K562 (cell line): ENCODE results near the gene SHBG. TPM values are rescaled to one million over a fixed set of nuclear protein-coding genes. Genes with fewer than 3 reads are reported as not detected.

Experiments used
- BCL6 ChIP-seq: fragments of 250-450 bp; sonication (Bioruptor Pico); IDR thresholded peaks from 2 replicates; pipeline ENCODE4 v1.4.0; 2020
- CEBPB ChIP-seq: fragments of 450-650 bp; IDR thresholded peaks from 2 replicates; pipeline ENCODE4 v1.6.1; 2016; ENCODE audit warnings: missing genetic modification characterization, missing compliant biosample characterization
- CSDE1 ChIP-seq, 2 experiments: fragments of 450-650 bp; IDR thresholded peaks; 2 replicates each; pipeline ENCODE4 v1.6.1; 2016; ENCODE audit warnings: mild to moderate bottlenecking in 1 of 2
- FOSL1 ChIP-seq: fragments of 200-800 bp; sonication (Bioruptor generic); conservative IDR thresholded peaks from 2 replicates; pipeline ENCODE4 v1.6.1; 2016; ENCODE audit warnings: missing genetic modification characterization, missing compliant biosample characterization
- GABPA ChIP-seq: fragments of 200-800 bp; sonication (Bioruptor generic); conservative IDR thresholded peaks from 2 replicates; pipeline ENCODE4 v1.6.1; 2016; ENCODE audit warnings: low read depth, missing genetic modification characterization, missing compliant biosample characterization
- GTF2F1 ChIP-seq: IDR thresholded peaks from 2 replicates; pipeline ENCODE4 v1.6.1; 2011; ENCODE audit warnings: low read depth, low read length, improper control_type of control experiment
- MTA1 ChIP-seq: fragments of 450-650 bp; IDR thresholded peaks from 2 replicates; pipeline ENCODE4 v1.6.1; 2017; ENCODE audit warnings: borderline replicate concordance
- MTA2 ChIP-seq: fragments of 450-650 bp; IDR thresholded peaks from 2 replicates; pipeline ENCODE4 v1.6.1; 2016; ENCODE audit warnings: low read depth
- MXI1 ChIP-seq: IDR thresholded peaks from 2 replicates; pipeline ENCODE4 v1.6.1; 2011; ENCODE audit warnings: low read depth, mild to moderate bottlenecking, improper control_type of control experiment, low read length
- RB1 ChIP-seq: fragments of 450-650 bp; IDR thresholded peaks from 2 replicates; pipeline ENCODE4 v1.6.1; 2017; ENCODE audit warnings: low read depth, mild to moderate bottlenecking
- RFX1 ChIP-seq: fragments of 450-650 bp; IDR thresholded peaks from 2 replicates; pipeline ENCODE4 v1.6.1; 2016; ENCODE audit warnings: mild to moderate bottlenecking, moderate library complexity
- SRSF1 ChIP-seq: fragments of 200-400 bp; formaldehyde crosslinking; IDR thresholded peaks from 2 replicates; pipeline ENCODE4 v1.6.1; 2017; ENCODE audit warnings: mild to moderate bottlenecking, low read depth, low read length, moderate library complexity
- STAT5A ChIP-seq: IDR thresholded peaks from 2 replicates; pipeline ENCODE4 v1.6.1; 2012; ENCODE audit warnings: low read length, inconsistent platforms, borderline replicate concordance
- TRIM24 ChIP-seq, 2 experiments: fragments of 450-650 bp; IDR thresholded peaks; 2 replicates each; pipeline ENCODE4 v1.6.1; 2016
- XRCC3 ChIP-seq: fragments of 450-650 bp; IDR thresholded peaks from 2 replicates; pipeline ENCODE4 v1.6.1; 2017; ENCODE audit warnings: mild to moderate bottlenecking, moderate library complexity
- ZNF24 ChIP-seq: fragments of 450-650 bp; IDR thresholded peaks from 2 replicates; pipeline ENCODE4 v1.6.1; 2016
- polyA plus RNA-seq, 8 experiments: library from polyadenylated mRNA; depleted of rRNA in 4 of 8; stranded (reverse) in 5 of 8; unstranded in 3 of 8; fragments of >200 nt; fragmentation: Nextera tagmentation in 2 of 8; fragmentation: Illumina TruSeq in 1 of 8; extraction: Ambion mirVana in 2 of 8; extraction: Trizol in 1 of 8; gene quantifications; 2 replicates each; pipeline versions ENCODE4 v1.2.1 to v1.2.3, GENCODE V29; 2011 to 2014; ENCODE audit warnings: inconsistent platforms in 1 of 8, missing spikeins in 1 of 8
- total RNA-seq, 7 experiments: library from RNA; depleted of rRNA in 6 of 7; stranded (reverse); fragments of >200 nt in 6 of 7; fragmentation: Illumina TruSeq in 2 of 7; extraction: Trizol in 2 of 7; gene quantifications; 2 replicates each; pipeline versions ENCODE4 v1.2.1 to v1.2.3, GENCODE V29; 2011 to 2021; ENCODE audit warnings: low replicate concordance in 1 of 7
- TF ChIP-seq, protein P1 (sequence below): fragments of 450-650 bp; formaldehyde crosslinking; IDR thresholded peaks from 2 replicates; pipeline ENCODE4 v1.4.0; 2020; ENCODE audit warnings: mild to moderate bottlenecking, mixed read lengths
- TF ChIP-seq, protein P2 (sequence below): fragments of 450-650 bp; formaldehyde crosslinking; IDR thresholded peaks from 2 replicates; pipeline ENCODE4 v1.4.0; 2020; ENCODE audit warnings: mild to moderate bottlenecking, moderate library complexity
- TF ChIP-seq, protein P3 (sequence below): sonication (generic); formaldehyde crosslinking; IDR thresholded peaks from 2 replicates; pipeline ENCODE4 v1.8.0; 2022; ENCODE audit warnings: mild to moderate bottlenecking, missing genetic modification reagents
- TF ChIP-seq, protein P4 (sequence below): fragments of 450-650 bp; IDR thresholded peaks from 2 replicates; pipeline ENCODE4 v1.6.1; 2016; ENCODE audit warnings: borderline replicate concordance

Gene SHBG
- total and polyA plus RNA-seq, 9 of the 15 experiments (the other 6 are each of a cell fraction or from before 2014, with no cell fraction given), result not detected

DNA sequence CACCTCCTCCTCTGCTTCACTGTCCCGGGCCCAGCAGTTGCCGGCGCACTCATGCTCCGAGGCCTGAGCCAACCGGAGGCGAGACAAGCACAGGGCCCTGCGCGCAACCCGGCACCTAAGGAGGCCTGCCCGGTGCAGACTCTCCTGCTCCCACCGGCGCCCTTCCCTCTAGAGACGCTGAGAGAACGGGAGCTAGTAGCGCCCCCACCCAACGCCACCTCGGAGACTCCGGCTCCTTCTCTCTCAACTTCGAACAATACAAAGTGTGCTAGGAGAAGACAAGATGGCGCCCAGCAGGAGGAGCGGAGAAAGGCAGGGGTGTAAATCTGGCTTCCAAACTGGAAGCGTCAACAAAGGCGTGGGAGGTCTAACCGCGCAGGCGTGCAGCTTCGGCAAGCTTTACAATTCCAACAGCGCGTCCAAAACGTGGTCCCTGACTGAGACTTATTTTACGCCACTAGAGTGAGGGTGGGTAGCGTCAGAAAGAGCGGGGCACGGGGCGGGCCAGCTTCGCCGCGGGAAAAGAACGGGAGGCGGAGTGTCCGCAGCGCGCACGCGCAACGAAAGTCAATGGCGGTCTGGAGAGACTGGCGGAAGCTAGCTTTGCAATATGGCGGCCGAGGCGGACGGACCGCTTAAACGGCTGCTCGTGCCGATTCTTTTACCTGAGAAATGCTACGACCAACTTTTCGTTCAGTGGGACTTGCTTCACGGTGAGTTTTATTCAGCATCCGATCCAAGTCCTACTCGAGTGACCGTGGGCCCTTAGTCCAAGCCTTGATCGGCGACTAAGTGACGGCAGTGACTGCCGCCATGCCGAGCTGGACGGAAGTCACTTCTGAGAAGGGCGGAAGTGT is 46.5 kb upstream of the SHBG start, which contains the start of gene MPDU1 (continued):
- TF ChIP-seq, protein P1, sequence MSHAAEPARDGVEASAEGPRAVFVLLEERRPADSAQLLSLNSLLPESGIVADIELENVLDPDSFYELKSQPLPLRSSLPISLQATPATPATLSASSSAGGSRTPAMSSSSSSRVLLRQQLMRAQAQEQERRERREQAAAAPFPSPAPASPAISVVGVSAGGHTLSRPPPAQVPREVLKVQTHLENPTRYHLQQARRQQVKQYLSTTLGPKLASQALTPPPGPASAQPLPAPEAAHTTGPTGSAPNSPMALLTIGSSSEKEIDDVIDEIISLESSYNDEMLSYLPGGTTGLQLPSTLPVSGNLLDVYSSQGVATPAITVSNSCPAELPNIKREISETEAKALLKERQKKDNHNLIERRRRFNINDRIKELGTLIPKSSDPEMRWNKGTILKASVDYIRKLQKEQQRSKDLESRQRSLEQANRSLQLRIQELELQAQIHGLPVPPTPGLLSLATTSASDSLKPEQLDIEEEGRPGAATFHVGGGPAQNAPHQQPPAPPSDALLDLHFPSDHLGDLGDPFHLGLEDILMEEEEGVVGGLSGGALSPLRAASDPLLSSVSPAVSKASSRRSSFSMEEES (CRISPR knock-in tag), result no peak
- TF ChIP-seq, protein P2, sequence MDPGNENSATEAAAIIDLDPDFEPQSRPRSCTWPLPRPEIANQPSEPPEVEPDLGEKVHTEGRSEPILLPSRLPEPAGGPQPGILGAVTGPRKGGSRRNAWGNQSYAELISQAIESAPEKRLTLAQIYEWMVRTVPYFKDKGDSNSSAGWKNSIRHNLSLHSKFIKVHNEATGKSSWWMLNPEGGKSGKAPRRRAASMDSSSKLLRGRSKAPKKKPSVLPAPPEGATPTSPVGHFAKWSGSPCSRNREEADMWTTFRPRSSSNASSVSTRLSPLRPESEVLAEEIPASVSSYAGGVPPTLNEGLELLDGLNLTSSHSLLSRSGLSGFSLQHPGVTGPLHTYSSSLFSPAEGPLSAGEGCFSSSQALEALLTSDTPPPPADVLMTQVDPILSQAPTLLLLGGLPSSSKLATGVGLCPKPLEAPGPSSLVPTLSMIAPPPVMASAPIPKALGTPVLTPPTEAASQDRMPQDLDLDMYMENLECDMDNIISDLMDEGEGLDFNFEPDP (CRISPR knock-in tag), result no peak
- TF ChIP-seq TRIM24 (IDR thresholded peaks at IDR 0.05) (peak in 1 of 2 experiments; percentile 81; a peak in 1 of 4 replicates), GTF2F1 (peak; percentile 69; the same call in 1 of the 2 replicates), MXI1 (peak; percentile 99), STAT5A (no peak), MTA2 (no peak), ZNF24 (no peak), MTA1 (peak; percentile 78; the same call in 1 of the 2 replicates), FOSL1 (tag) (no peak), RB1 (peak; percentile 45; the same call in 1 of the 2 replicates), XRCC3 (no peak), CSDE1 (IDR thresholded peaks at IDR 0.05) (peak; percentile 49 to 88; a peak in 2 of 4 replicates), CEBPB (tag) (no peak), GABPA (tag) (peak; percentile 97), RFX1 (no peak), SRSF1 (no peak), BCL6 (CRISPR knock-in tag) (no peak)
- TF ChIP-seq, protein P3, sequence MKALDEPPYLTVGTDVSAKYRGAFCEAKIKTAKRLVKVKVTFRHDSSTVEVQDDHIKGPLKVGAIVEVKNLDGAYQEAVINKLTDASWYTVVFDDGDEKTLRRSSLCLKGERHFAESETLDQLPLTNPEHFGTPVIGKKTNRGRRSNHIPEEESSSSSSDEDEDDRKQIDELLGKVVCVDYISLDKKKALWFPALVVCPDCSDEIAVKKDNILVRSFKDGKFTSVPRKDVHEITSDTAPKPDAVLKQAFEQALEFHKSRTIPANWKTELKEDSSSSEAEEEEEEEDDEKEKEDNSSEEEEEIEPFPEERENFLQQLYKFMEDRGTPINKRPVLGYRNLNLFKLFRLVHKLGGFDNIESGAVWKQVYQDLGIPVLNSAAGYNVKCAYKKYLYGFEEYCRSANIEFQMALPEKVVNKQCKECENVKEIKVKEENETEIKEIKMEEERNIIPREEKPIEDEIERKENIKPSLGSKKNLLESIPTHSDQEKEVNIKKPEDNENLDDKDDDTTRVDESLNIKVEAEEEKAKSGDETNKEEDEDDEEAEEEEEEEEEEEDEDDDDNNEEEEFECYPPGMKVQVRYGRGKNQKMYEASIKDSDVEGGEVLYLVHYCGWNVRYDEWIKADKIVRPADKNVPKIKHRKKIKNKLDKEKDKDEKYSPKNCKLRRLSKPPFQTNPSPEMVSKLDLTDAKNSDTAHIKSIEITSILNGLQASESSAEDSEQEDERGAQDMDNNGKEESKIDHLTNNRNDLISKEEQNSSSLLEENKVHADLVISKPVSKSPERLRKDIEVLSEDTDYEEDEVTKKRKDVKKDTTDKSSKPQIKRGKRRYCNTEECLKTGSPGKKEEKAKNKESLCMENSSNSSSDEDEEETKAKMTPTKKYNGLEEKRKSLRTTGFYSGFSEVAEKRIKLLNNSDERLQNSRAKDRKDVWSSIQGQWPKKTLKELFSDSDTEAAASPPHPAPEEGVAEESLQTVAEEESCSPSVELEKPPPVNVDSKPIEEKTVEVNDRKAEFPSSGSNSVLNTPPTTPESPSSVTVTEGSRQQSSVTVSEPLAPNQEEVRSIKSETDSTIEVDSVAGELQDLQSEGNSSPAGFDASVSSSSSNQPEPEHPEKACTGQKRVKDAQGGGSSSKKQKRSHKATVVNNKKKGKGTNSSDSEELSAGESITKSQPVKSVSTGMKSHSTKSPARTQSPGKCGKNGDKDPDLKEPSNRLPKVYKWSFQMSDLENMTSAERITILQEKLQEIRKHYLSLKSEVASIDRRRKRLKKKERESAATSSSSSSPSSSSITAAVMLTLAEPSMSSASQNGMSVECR (CRISPR knock-in tag), result peak; percentile 66; the same call in 1 of the 2 replicates
- TF ChIP-seq, protein P4, sequence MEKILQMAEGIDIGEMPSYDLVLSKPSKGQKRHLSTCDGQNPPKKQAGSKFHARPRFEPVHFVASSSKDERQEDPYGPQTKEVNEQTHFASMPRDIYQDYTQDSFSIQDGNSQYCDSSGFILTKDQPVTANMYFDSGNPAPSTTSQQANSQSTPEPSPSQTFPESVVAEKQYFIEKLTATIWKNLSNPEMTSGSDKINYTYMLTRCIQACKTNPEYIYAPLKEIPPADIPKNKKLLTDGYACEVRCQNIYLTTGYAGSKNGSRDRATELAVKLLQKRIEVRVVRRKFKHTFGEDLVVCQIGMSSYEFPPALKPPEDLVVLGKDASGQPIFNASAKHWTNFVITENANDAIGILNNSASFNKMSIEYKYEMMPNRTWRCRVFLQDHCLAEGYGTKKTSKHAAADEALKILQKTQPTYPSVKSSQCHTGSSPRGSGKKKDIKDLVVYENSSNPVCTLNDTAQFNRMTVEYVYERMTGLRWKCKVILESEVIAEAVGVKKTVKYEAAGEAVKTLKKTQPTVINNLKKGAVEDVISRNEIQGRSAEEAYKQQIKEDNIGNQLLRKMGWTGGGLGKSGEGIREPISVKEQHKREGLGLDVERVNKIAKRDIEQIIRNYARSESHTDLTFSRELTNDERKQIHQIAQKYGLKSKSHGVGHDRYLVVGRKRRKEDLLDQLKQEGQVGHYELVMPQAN, result peak; percentile 46; the same call in 1 of the 2 replicates
